HepG2 (cell line): Measurements from ENCODE around the gene TFG. TPM values are rescaled to one million over a fixed set of nuclear protein-coding genes. Genes with fewer than 3 reads are reported as not detected.

ENCODE experiments used
- ATAC-seq: fragments of 200-7000 bp; cut with Tn5 transposase; 3 replicates; pipeline ENCODE4 v1.9.1; 2020; ENCODE audit warnings: mild to moderate bottlenecking, moderate library complexity
- BruUV-seq: library from RNA; stranded (reverse); fragments of 400-500 nt; replicated peaks from 2 replicates; lab custom pipeline; 2021; lab: Mats Ljungman, UMichigan
- CTCF ChIA-PET: fragments of 300-600 bp; formaldehyde crosslinking; extraction: SDS; loops from one replicate; lab custom pipeline; 2021; ENCODE audit warnings: low total read pairs, inconsistent platforms, low intra/inter-chr PET ratio; lab: Yijun Ruan, JAX
- POLR2A ChIA-PET: fragments of 350-600 bp; sonication (Branson Sonifier 250); formaldehyde crosslinking; loops from one replicate; lab custom pipeline; 2020; ENCODE audit warnings: antibody characterized with exemption, inconsistent platforms; lab: Yijun Ruan, JAX
- DNase-seq: peaks from one replicate; pipeline ENCODE4 v3.0.0-alpha.2; 2015; ENCODE audit warnings: low spot score
- FAIRE-seq: peaks from 3 replicates; lab custom pipeline; 2011; peaks lifted over from hg19 to GRCh38; lab: Jason Lieb, UNC
- H2AFZ ChIP-seq: one replicate; pipeline ENCODE4 v1.6.1; 2011; ENCODE audit warnings: low read length, inconsistent platforms
- H3K27ac ChIP-seq: fragments of 300-600 bp; 3 replicates; pipeline ENCODE4 v1.8.0; 2011; ENCODE audit warnings: mixed run types, mild to moderate bottlenecking, mixed read lengths, low read length, inconsistent platforms; ENCODE audit not compliant: insufficient read depth; ENCODE audit errors: extremely low read length
- H3K27me3 ChIP-seq, 2 experiments: fragments of 200-600 bp in 1 of 2; 2 replicates in 1 of 2; 3 replicates in 1 of 2; pipeline versions ENCODE4 v1.6.0 to v1.8.0; 2011; ENCODE audit warnings: low read length in 2 of 2, mild to moderate bottlenecking in 2 of 2, moderate library complexity in 2 of 2, inconsistent platforms in 1 of 2; ENCODE audit not compliant: insufficient read depth in 2 of 2, control insufficient read depth in 1 of 2
- H3K36me3 ChIP-seq, 2 experiments: fragments of 200-600 bp in 1 of 2; replicated peaks in 1 of 2; 2 replicates in 1 of 2; 3 replicates in 1 of 2; pipeline versions ENCODE4 v1.5.1 to v1.8.0; 2011; ENCODE audit warnings: low read length in 2 of 2, inconsistent platforms in 1 of 2; ENCODE audit not compliant: insufficient read depth in 2 of 2, control insufficient read depth in 1 of 2
- H3K4me1 ChIP-seq: 2 replicates; pipeline ENCODE4 v1.5.1; 2012; ENCODE audit warnings: low read length, inconsistent platforms; ENCODE audit not compliant: insufficient read depth
- H3K4me2 ChIP-seq: 2 replicates; pipeline ENCODE4 v1.6.0; 2011; ENCODE audit warnings: low read depth, low read length, inconsistent platforms
- H3K4me3 ChIP-seq, 3 experiments: fragments of 200-600 bp in 1 of 3; sonication (generic), shearing (Covaris generic) in 1 of 3; replicated peaks in 1 of 3; 2 replicates each; pipeline ENCODE4 v1.5.1; 2011 to 2016; ENCODE audit warnings: low read length in 3 of 3, inconsistent platforms in 2 of 3, low read depth in 2 of 3, mild to moderate bottlenecking in 2 of 3, control low read depth in 1 of 3, mixed read lengths in 1 of 3; ENCODE audit not compliant: insufficient read depth in 1 of 3
- H3K79me2 ChIP-seq: one replicate; pipeline ENCODE4 v1.6.1; 2011; ENCODE audit warnings: low read length, inconsistent platforms; ENCODE audit not compliant: insufficient read depth
- H3K9ac ChIP-seq: 2 replicates; pipeline ENCODE4 v1.6.0; 2011; ENCODE audit warnings: mild to moderate bottlenecking, low read depth, low read length, inconsistent platforms; ENCODE audit not compliant: insufficient read depth
- H3K9me3 ChIP-seq: 2 replicates; pipeline ENCODE4 v1.5.1; 2012; ENCODE audit warnings: mild to moderate bottlenecking, low read length
- H4K20me1 ChIP-seq: 2 replicates; pipeline ENCODE4 v1.6.0; 2011; ENCODE audit warnings: inconsistent platforms, mild to moderate bottlenecking, low read length, moderate library complexity; ENCODE audit not compliant: insufficient read depth
- CHD2 ChIP-seq: IDR thresholded peaks from 2 replicates; pipeline ENCODE4 v1.6.1; 2011; ENCODE audit warnings: low read depth, low read length, improper control_type of control experiment
- EED ChIP-seq: sonication (generic); formaldehyde crosslinking; IDR thresholded peaks from 2 replicates; pipeline ENCODE4 v1.5.0; 2020; ENCODE audit warnings: mild to moderate bottlenecking, missing genetic modification reagents
- HNF4A ChIP-seq: sonication (generic); formaldehyde crosslinking; IDR thresholded peaks from 2 replicates; pipeline ENCODE4 v1.4.0; 2020; ENCODE audit warnings: missing genetic modification reagents
- HNRNPL ChIP-seq: fragments of 200-400 bp; formaldehyde crosslinking; IDR thresholded peaks from 2 replicates; pipeline ENCODE4 v1.6.1; 2017; ENCODE audit warnings: mild to moderate bottlenecking, low read depth, low read length
- SCMH1 ChIP-seq: sonication (generic); formaldehyde crosslinking; IDR thresholded peaks from 2 replicates; pipeline ENCODE4 v1.9.0; 2021; ENCODE audit warnings: missing genetic modification reagents, mild to moderate bottlenecking, borderline replicate concordance
- ZMYM4 ChIP-seq: sonication (generic); formaldehyde crosslinking; IDR thresholded peaks from 2 replicates; pipeline ENCODE4 v1.8.1; 2023; ENCODE audit warnings: mild to moderate bottlenecking, missing genetic modification reagents
- ZNF891 ChIP-seq: sonication (generic); formaldehyde crosslinking; IDR thresholded peaks from 2 replicates; pipeline ENCODE4 v1.5.0; 2020; ENCODE audit warnings: mild to moderate bottlenecking, missing genetic modification reagents
- WGBS: methylation state at CpG from one replicate; pipeline ENCODE4 v1.1.6; 2017; ENCODE audit warnings: low lambda C conversion rate; 5-methylcytosine and 5-hydroxymethylcytosine counted together
- in situ Hi-C: cut with HindIII; loops from 2 replicates; pipeline ENCODE4 v1.10.0; 2017; ENCODE audit warnings: low pct_unique_long_range_greater_than_20kb; ENCODE audit not compliant: extremely low pct_ligation_motif_present
- intact Hi-C: fragments of 100-400 bp; cut with micrococcal nuclease; formaldehyde crosslinking; loops from one replicate; pipeline ENCODE4 v1.10.0; 2022; ENCODE audit not compliant: unreplicated experiment
- polyA plus RNA-seq, 8 experiments: library from polyadenylated mRNA; depleted of rRNA in 3 of 8; stranded (reverse) in 7 of 8; unstranded in 1 of 8; fragments of >200 nt; fragmentation: Illumina TruSeq in 4 of 8; extraction: Trizol in 4 of 8; gene quantifications; 2 replicates each; pipeline versions ENCODE4 v1.2.1 to v1.2.3, GENCODE V29; 2011 to 2016; ENCODE audit warnings: low read depth in 4 of 8, missing spikeins in 1 of 8, mixed read lengths in 1 of 8; ENCODE audit not compliant: insufficient read depth in 1 of 8
- total RNA-seq, 5 experiments: library from RNA; depleted of rRNA; stranded (reverse); fragments of >200 nt; fragmentation: Illumina TruSeq; extraction: Trizol; gene quantifications; 2 replicates each; pipeline ENCODE4 v1.2.3, GENCODE V29; 2016; ENCODE audit warnings: low read depth in 1 of 5
- TF ChIP-seq, protein P1 (sequence below): sonication (generic); formaldehyde crosslinking; IDR thresholded peaks from 2 replicates; pipeline ENCODE4 v1.5.1; 2020; ENCODE audit warnings: mild to moderate bottlenecking, missing genetic modification reagents, moderate library complexity

Gene TFG
- total and polyA plus RNA-seq, 2 of the 13 experiments (the other 11 are each of a cell fraction or from before 2014, with no cell fraction given), result 53.6 to 71.7 TPM

DNA sequence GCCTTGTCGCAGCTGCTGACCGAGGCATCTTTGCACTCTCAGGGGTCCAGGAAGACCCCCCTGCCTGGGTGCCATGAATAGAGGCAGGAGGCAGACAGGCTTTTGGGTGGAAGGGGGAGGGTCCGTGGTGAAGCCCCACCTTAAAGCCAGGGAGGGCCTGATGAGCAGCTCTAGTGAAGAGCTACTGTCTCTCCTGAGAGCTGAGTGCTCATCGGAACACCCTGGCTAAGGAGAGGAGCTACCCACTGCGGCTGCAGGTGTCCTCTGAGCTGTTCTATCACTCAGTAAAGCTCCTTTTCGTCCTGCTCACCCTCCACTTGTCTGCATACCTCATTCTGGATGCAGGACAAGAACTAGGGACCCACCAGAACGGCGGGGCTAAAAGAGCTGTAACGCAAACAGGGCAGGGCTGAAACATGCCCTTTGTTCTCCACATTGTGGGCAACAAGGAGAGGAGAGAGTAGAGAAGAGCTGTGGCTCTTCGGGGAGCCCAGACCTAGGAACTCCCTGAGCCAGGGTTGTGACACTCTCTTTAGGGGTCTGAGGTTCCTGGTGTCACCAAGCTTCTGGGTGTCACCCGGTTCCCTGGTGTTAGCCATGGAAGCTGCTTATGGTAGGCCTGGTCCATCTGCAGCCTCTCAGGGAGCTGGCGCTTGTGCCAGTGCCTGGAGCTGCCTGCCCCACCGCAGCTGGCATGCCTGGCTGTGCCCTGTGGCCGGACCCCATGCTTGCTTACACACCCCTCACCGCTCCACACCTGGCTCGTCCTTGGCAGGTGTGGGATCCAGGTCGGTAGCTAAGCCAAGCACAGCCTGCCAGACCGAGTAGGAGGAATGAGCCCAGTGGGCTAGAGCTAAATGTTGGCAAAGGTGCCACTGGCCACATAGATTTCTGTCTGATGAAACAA, 26.2 kb upstream of the TFG start:
- ChIA-PET POLR2A (interaction anchor here (1.4 to 1.8 kb wide), 2 partner anchors 26 to 28 kb away, joined by 5 to 6 read pairs; partner anchors contain the start of gene TFG), CTCF (no interaction called here)
- ATAC-seq (peak; percentile 84), DNase-seq (no peak), FAIRE-seq (no peak)
- no peak for TF ChIP-seq SCMH1 (CRISPR knock-in tag)
- 0 out of 2 replicates have a peak, but pooled peaks have one; percentile 47 for TF ChIP-seq ZNF891 (CRISPR knock-in tag)
- 0 out of 2 replicates have a peak, but pooled peaks have one; percentile 29 for TF ChIP-seq ZMYM4 (CRISPR knock-in tag)
- TF ChIP-seq CHD2, result no peak
- TF ChIP-seq EED (CRISPR knock-in tag), result no peak
- peak; percentile 70; the same call in 1 of the 2 replicates for TF ChIP-seq HNRNPL
- TF ChIP-seq HNF4A, result peak; percentile 39; the same call in 1 of the 2 replicates
- TF ChIP-seq, protein P1, sequence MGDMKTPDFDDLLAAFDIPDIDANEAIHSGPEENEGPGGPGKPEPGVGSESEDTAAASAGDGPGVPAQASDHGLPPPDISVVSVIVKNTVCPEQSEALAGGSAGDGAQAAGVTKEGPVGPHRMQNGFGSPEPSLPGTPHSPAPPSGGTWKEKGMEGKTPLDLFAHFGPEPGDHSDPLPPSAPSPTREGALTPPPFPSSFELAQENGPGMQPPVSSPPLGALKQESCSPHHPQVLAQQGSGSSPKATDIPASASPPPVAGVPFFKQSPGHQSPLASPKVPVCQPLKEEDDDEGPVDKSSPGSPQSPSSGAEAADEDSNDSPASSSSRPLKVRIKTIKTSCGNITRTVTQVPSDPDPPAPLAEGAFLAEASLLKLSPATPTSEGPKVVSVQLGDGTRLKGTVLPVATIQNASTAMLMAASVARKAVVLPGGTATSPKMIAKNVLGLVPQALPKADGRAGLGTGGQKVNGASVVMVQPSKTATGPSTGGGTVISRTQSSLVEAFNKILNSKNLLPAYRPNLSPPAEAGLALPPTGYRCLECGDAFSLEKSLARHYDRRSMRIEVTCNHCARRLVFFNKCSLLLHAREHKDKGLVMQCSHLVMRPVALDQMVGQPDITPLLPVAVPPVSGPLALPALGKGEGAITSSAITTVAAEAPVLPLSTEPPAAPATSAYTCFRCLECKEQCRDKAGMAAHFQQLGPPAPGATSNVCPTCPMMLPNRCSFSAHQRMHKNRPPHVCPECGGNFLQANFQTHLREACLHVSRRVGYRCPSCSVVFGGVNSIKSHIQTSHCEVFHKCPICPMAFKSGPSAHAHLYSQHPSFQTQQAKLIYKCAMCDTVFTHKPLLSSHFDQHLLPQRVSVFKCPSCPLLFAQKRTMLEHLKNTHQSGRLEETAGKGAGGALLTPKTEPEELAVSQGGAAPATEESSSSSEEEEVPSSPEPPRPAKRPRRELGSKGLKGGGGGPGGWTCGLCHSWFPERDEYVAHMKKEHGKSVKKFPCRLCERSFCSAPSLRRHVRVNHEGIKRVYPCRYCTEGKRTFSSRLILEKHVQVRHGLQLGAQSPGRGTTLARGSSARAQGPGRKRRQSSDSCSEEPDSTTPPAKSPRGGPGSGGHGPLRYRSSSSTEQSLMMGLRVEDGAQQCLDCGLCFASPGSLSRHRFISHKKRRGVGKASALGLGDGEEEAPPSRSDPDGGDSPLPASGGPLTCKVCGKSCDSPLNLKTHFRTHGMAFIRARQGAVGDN, result peak; percentile 12; the same call in 1 of the 2 replicates
- in situ Hi-C loops, result no loop called here
- intact Hi-C loops, result no loop called here
- H3K79me2 ChIP-seq, result no peaks in the 10 kb centered on the region
- H3K9ac ChIP-seq, result peak overlapping the region; percentile 23; the same call in 1 of the 2 replicates
- no peaks in the 10 kb centered on the region for H3K36me3 ChIP-seq
- H3K4me1 ChIP-seq, result peaks cover 25% of the 10 kb centered on the region
- H3K9me3 ChIP-seq, result no peaks in the 10 kb centered on the region
- no peaks in the 10 kb centered on the region for H3K27me3 ChIP-seq
- WGBS, result 31% methylated on average over 11 of the region's 18 CpGs
- H3K4me2 ChIP-seq, result peak overlapping the region; percentile 60
- BruUV-seq, result no TSS peak
- no peak overlapping the region for H3K27ac ChIP-seq
- H2AFZ ChIP-seq, result peak overlapping the region; percentile 12
- H4K20me1 ChIP-seq, result no peaks in the 10 kb centered on the region
- peak overlapping the region in 1 of 3 experiments; percentile 3; a peak in 1 of 6 replicates for H3K4me3 ChIP-seq
